AML-193 (cell line): Measurements from ENCODE around the gene ATP12A.

ENCODE experiments used
- DNase-seq, 2 experiments: peaks; one replicate each; lab custom pipeline; 2025; lab: John Stamatoyannopoulos, UW

Gene ATP12A

DNA sequence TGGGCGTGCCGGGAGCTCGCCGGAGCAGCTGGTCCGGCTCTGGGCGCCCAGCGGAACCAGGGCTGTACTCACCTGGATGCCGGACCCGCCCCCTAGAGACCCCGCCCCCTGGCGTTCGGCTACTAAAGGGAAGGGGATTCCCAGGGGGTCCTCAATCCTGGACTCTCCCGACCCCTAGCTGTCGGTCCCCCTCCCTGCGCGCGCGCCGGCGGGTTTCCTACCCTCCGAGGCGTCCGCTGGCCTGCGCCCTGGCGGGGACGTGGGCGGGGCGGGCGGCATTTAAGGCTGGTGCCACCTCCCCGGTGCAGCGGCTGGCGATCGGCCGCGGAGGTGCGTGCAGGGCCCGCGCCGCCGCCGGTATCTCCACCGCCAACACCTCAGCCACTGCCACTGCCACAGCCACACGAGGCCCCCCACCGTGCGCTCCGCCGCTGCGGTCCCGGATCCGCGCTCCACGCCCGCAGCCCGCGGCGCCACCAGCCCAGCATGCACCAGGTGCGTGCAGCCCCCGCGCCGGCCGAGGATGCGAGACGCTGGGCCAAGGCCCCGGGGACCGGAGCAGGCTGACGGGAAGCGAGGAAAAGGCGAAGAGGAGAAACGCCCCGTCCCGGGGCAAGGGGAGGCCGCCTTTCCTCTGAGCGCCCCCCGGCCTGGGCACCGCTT is at the start of gene ATP12A:
Gene ATP12A (plus strand): TSS at position 151 of the 663 bp plus-strand sequence. CDS start 336 bp downstream, at position 487.
- DNase-seq, result no peak

DNA sequence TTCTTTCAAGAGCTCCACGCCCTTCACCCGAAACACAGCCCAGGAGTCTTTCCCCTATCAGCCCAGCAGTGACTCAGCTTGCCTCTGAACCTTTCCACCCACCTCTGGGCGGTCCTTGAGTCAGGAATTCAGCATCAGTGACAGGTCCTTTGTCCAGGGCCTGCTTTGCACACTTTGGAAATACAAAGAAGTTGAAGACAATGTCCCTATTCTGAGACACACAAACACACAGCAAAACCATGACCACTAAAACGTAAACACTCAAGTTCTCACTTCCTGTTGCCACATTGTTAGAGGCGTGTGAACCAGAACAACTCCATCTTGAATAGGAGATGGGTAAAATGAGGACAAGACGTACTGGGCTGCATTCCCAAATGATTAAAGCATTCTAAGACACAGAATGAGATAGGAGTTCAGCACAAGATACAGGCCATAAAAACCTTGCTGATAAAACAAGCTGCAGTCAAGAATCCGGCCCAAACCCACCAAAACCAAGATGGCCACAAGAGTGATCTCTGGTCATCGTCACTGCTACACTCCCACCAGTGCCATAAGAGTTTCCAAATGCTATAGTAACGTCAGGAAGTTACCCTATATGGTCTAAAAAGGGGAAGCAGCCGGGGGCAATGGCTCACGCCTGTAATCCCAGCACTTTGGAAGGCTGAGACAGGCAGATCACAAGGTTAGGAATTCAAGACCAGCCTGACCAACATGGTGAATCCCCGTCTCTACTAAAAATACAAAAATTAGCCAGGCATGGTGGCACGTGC is 49.2 kb upstream of the ATP12A start:
- no peak for DNase-seq

DNA sequence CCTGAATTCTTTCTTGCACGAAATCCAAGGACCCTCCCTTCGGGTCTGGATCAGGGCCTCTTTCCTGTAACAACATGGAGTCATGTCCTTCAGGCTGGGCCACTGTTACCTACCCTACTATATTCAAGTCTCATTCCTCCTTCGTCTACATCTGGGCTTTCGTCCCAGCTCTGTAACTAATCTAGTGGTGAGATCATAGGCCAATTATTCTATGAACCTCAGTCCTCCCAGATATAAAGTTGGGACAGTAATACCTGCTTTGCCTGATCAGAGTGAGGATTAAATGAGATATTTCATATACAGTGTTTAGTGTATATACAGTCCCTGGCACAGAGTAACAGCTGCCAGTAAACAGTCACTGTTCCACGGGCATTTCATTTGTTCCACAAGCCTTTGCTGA is 48.3 kb upstream of the ATP12A start:
- DNase-seq, result no peak

DNA sequence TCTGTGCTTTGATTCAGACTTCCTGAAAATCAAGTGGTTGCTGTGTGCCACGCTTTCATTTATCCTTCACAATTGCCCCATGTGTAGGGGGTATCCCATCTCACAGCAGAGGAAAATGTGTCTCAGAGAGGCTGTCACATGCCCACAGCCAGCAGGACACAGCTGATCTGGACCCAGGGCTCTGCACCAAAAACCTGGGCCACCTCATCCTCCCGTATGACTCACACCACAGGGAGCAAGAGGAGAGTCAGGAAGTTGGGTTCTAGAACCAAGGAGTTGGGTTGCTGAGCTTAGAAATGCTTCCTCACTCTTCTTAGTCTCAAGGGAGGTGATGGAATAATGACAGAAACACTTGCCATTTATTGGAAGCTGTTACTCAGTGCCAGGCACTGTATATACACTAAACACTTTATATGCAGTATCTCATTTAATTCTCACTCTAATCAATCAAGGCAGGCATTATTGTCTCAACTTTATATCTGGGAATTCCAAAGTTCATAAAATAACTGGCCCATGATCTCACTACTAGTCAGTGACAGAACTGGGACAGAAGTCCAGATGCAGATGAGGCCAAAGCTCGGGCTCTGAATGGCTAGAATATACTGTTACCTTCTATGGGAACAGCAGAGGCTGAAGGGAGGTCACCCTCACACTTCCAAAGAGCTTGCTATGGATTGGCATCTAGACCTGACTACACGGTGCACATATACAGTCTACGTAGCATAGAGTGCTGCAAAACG is 47.7 kb upstream of the ATP12A start:
- no peak for DNase-seq

DNA sequence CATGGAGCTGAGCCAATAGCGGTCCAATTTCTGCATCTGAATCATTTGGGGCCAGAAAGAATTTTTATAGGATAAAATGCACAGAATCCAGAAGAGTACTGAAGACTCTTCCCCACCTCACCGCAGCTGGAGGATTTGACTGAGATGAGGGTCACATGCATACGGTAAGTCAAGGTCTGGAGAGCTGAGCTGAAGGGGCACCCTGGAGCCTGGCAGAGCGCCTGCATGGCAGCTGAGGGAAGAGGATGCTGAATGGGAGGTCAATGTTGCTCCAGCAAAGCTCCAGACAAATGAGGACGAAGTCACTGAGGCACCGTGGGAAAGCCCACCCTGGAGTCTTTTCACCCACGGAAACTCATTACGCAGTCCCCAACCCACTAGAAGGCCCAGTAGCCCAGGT is 43.4 kb upstream of the ATP12A start:
- no peak for DNase-seq

DNA sequence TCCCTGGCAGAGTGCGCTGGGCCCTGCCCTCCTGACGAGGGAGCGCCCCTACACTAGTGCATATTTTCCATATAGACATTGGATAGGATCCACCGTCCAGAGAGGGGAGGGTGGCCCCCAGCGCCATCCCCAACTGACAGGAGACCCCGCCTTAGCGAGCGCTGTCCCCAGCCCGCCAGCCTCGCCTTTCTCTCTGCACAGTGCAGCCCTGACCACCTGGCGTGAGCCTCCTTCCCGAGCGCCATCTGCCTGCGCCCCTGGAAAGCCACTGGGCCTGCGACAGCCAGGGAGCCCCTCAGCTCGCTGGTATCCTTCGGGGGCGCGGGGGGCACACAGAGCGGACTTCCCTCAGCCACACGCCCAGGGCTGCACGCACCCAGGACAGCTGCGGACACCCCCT is 42.1 kb upstream of the ATP12A start:
- no peak for DNase-seq

DNA sequence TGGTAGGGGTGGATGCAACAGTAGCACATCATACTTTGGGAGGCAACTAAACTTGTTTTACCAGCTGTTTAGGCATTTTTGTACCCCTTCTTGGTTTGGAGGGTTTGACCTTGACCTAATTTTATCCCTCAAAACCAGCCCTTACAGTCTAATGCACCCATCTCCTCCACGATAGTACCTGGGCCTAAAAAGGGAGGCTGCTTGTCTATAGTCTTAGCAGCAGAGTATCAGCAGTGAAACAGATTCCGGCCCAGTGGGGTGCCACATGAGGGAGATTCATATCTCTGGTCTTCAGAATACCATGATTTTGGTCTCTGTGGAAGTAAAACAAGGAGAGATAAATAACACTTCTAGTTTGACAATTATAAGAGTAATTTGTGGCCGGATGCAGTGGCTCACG is 39.5 kb upstream of the ATP12A start:
- no peak for DNase-seq

DNA sequence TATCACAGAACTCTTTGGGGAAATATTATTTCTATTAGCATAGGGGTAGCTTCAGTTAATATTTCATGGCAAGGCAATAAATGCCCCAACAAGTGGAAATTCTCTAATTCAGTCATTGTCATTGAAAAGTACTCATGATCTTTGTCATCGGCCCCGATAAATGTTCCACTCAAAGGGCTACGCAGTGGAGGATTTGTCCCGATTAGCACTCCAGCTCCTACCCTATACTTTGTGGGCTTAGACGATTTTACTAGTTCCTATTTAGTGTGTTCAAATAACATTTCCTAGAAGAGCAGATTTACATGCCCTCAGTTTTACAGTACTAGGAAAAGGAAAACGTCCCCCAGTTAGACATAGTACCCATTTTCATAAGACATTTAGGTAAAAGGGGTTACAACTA is 38.0 kb upstream of the ATP12A start:
- DNase-seq, result no peak

DNA sequence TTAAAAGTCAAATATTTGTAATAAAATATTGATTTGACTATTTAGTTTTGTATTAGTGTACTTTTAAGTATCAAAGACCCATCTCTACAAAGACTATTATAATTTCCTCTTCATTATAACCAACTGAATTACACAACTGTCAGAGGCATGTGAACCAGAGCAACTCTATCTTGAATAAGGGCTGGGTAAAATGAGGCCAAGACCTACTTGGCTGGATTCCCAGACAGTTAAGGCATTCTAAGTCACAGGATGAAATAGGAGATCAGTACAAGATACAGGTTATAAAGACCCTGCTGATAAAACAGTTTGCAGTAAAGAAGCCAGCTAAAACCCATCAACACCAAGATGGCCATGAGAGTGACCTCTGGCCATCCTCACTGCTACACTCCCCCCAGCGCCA is 36.2 kb upstream of the ATP12A start:
- DNase-seq, result no peak

DNA sequence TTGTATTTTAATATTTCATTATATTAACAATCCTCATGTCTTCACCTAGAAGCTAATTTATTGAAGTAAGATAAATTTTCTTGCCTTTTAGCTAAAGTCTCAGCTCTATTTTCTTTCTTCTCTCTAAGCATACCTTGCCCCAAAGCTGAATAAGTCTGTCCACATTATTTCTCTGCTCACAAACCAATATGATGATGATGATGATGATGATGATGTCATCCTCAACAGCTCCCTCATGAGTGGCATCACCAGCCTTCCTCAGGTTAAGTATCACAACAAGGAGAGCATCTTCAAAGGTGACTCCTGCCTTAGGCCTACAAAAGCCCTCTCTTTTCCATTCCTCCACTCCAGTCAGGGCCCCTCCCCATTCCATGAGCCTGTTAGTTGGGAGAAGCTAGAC is 31.9 kb upstream of the ATP12A start:
- DNase-seq, result no peak

DNA sequence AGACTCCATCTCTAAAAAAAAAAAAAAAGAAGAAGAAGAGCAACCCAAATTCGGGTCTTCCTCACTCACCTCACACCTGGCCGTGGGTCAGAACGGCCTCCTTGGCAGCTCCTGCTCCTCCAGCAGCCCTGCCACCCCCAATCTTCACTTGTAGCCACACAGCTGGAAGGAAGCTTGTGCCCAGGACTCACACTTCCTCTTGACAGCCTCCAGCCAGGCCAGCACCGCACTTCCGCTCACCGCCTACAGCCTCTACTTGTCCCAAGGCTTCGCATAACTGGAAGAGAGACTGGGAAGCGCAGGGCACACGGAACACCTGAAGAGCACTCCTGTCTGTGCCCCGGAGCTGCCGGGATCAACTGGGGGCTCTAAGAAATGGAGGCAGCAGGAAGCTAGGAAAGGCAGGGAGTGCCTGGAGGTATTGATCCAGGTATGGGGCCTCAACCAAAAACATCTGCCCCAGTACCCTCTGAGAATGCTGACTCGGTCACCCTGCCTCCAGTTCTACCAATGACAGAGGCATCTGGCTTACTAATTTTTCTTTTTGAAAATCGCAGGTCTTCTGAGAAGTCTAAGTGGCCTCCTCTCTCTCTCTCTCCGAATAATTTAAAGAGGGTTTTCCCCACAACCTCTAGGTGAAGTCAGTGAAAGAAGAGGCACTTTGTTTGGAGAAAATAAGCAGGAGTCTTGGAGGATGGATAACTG is 31.1 kb upstream of the ATP12A start:
- no peak for DNase-seq

DNA sequence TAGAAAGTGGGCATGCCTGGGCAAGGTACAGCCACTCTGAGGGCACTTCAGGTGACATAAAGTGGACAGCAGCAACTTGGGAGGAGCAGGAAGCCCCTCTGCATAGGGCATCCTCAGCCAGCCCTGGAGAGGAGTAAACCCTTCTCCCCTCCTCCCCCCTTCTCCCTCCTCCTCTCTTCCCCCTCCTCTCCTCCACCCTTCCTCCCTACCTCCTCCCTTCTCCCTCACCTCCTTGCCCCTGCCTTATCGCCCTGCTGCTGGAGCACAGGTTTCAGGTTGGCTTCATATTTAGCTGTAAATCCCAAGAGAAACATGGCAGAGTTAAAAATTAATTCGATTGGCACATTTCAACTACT is 30.5 kb upstream of the ATP12A start:
- DNase-seq, result no peak

DNA sequence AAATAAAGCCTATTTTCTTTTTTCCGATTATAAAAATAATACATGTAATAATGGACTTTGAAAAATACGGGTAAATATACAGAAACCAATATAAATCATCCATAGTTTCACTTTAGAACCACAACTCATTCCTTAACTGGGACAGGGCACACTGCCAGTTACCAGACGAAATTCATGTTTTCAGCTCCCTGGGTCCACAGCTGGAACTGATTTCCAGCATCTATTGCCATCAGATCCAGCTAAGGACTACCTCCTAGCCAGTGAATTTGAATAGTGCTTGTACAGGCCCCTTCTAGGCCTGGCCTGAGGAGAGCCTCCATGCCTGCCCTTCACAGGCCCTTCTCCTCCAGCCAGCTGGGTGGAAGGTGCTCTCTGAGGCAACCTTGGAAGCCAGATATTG is 30.0 kb upstream of the ATP12A start:
- no peak for DNase-seq

DNA sequence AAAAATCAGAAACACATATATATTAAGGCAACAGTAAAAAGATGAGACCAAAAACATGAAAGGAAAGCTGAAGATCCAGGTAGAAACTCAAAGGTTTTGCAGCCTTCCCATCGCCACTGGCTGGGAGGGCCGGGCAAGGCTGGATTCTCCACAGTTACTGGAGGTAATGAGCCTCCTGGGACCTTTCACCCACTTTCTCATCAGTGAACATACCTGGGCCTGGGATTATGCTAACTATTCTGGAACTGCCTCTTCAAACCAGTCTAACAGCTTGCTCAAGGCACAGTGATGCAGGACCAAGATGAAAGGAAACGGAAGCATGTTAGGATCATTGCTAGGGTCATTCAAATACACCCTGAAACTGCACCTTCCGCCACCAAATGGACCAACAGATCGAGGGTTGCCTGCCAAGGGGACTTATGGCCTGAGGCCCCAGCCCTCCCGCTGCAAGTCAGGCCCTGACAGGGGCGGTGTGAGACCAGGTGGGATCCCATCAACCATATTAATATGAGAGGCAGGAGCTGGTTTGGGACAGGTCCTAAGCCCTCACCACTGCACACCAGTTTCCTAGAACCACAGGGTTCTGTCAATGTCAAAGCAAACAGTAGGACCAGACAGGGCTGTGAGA is 28.4 kb upstream of the ATP12A start:
- no peak for DNase-seq

DNA sequence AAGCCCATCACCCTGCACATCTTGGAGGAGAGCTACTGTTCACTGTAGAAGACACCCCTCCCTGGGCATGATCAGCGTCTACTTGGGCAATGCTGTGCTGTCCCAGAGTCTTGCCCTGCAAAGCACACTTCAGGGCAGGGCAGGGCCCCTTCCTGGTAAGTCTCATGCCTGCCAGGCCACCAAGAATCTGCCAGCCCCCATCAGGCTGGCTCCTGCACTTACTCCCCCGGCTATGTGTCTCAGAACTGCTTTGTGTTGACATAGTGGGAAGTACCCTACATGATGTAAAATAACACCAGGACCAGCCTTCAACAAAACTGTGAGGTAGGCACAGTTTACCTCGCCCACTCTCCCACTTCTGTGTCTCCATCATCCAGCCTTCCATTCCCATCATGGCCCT is 27.8 kb upstream of the ATP12A start:
- DNase-seq, result no peak

DNA sequence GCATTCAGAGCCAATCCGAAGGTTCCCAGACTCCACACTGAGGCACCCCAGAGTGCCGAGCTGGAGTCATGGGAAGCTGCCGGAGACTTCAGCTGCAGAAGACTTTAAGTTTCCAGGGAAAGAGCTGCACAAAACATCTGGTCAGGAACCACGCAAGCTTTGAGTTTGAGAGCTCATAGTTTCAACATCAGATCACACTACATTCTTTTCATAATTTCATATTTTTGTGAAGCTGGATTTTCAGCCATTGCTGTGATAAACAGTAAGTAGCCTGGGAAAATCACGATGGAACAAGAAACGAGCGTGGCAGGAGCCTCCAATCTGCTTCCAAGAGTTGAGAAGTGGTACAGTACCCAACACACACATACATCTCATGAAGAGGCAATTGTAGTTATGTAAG is 25.5 kb upstream of the ATP12A start:
- no peak for DNase-seq

DNA sequence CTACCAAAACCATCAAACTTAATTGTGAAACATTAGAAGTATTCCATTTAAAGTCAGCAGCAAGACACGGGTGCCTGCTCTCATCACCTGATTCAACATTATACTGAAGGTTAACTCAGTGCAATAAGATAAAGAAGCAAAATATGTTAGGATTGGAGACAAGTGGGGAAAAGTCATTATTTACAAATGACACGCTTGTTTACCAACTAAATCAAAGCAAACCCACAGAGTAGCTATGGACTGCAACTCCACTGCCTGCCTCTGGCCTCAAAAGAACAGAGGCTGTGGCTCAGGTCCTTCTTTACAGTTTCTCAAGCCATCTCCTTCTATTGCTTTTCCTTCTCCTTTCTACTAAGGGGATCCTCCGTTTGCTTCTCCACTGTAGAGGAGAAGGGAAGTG is 21.0 kb upstream of the ATP12A start:
- no peak for DNase-seq

DNA sequence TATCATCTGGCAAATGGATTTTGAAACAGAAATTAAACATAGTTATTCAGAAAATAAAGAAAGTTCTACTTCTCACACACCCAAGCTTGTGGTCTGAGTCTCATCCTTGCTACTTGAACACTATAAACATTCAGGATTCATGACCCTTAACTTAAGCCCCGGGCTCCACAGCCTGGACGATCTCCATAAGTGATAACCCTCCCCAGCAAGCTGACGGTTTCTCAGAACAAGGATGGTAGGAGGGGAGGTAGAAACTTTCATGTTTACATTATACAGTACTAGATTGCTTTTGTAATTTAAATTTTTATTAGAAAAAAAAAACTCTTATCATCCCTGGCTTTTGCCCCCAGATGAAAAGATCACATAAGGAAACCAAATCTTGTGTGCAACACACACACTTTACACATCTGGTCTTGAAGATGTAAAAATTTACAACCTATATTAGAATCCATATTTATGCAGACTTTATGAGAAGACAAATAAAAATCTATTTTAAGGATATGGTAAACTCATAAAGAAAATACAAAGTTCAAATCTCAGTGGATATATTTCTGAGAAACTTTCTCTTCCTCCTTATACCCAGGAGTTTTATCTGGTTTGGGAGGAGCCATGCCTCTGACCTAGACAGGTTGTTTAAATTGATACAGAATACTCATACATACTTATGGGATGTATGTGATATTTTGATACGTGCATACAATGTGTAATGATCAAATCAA is 20.0 kb upstream of the ATP12A start:
- DNase-seq, result no peak

DNA sequence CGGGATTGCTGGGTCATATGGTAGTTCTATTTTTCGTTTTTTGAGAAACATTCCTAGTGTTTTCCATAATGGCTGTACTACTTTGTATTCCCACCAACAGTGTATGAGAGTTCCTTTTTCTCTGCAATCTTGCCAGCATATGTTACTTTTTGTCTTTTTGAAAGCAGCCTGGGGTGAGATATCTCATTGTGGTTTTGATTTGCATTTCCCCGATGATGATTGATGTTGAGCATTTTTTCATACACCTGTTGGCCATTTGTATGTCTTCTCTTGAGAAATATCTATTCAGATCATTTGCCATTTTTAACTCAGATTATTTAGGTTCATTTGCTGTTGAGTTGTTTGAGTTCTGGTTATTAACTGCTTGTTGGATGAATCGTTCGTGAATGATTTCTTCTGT is 18.5 kb upstream of the ATP12A start:
- no peak for DNase-seq

DNA sequence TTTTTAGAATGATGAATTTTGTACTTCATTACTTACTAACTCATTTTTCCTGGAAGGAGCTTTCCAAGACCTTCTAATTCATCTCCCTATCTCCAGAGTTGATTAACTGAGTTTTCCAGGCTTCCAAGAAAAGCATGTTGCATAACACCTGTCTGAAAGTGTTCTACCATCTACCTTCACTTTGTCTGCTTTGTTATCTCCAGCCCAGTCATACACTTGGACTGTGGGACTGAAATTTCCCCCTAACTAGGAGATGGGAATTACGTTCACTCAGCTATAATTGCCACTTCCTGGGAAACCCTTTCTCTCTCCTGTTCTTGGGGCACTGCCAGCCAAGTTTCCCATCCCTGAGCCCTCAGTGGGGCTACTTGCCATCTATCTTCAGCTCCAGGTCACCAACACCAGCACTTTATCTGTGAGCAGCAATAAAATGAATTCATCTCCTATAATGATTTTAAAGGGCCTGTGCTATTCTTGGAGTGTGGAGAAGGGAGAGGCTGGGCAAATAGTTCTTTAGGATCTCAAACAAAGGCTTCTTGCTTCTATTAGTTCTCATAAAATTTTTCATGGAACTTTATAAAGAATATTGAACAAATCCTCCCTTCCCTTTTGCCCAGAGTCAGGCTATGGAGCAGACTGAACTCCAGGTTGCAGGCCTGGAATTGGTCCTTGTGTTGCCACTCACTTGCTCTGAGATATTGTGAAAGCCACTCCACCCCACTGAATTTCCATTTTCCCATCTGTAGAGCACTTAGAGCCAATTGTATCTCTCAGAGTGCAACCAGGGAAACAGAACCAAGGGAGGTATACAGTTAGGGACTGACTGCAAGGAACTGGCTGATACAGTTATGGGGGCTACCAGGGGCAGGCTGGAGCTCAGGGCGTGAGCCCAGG is 17.8 kb upstream of the ATP12A start:
- no peak for DNase-seq

DNA sequence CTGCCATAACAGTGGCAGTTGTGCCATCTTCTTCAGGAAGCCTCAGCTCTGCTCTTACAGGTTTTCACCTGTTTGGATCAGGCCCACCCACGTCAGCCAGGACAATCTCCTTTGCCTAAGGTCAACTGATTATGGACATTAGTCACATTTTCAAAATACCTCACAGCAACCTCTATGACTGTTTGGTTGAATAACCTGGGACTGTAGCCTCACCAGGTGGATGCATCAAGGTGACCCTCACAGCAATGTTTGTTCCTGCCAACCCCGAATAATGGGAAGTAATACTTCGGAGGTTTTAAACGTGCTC is 17.2 kb upstream of the ATP12A start:
- DNase-seq, result no peak
